T-helper 2 cell treated with Interferon-gamma antibody and Interleukin-4, amounts not matched to agents 5 μg/mL and 100 μg/mL, for 36 hours (primary cell): ENCODE measurements around the gene FUBP3.

Experiments
- DNase-seq: peaks from one replicate; pipeline ENCODE4 v3.0.0; 2021; ENCODE audit warnings: low spot score
- H3K27ac Mint-ChIP-seq: one replicate; pipeline ENCODE4 v1.8.0; 2021; ENCODE audit warnings: mild to moderate bottlenecking, mixed read lengths
- H3K27me3 Mint-ChIP-seq: one replicate; pipeline ENCODE4 v1.8.0; 2021; ENCODE audit warnings: low read depth, mixed read lengths
- H3K36me3 Mint-ChIP-seq: one replicate; pipeline ENCODE4 v1.8.0; 2021; ENCODE audit warnings: low read depth, mixed read lengths
- H3K4me1 Mint-ChIP-seq: one replicate; pipeline ENCODE4 v1.8.0; 2021; ENCODE audit warnings: low read depth, mixed read lengths
- H3K4me3 Mint-ChIP-seq: one replicate; pipeline ENCODE4 v1.8.0; 2022; ENCODE audit warnings: mild to moderate bottlenecking, moderate library complexity, mixed read lengths
- H3K9me3 Mint-ChIP-seq: one replicate; pipeline ENCODE4 v1.8.0; 2021; ENCODE audit warnings: mixed read lengths

FUBP3 gene

DNA sequence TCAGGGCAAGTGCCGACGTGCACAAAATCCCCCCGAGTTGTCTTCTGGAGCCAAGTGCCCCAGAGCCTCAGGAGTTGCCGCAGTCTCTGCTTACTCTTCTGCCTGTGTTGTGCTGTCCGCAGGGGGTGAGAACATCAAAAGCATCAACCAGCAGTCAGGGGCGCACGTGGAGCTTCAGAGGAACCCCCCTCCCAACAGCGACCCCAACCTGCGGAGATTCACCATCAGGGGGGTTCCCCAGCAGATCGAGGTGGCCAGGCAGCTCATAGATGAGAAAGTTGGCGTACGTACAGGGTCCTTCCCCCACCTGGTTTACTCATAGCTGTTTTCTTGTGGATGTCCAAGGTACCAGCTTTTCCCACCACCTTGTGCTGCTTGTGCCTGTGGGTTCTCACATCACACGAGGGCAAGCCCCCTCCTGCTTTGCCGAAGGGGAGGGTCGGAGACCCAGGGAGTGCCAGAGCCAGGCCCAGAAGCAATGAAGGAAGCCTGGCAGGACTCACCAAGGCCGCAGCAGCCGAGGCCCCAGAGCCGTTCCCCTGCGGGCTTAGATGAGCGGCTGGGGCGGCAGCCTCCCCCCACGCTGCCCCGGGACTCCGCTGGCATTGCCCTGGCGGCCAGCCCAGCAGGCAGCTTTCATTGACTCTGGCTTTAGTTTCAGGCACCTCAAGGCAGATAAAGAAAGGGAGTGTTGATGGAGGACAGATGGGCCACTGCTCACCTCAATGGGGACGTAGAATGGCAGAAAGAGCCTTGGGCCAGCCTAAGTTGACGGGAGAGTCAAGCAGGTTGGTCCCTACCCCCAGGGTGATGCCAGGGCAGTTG is 51.3 kb downstream of the FUBP3 start:
- Mint-ChIP-seq H3K27ac (no peak overlapping the region), H3K36me3 (peaks cover 16% of the 10 kb centered on the region), H3K9me3 (no peaks in the 10 kb centered on the region), H3K4me1 (no peaks in the 10 kb centered on the region), H3K4me3 (no peak overlapping the region), H3K27me3 (no peaks in the 10 kb centered on the region)
- no peak for DNase-seq

DNA sequence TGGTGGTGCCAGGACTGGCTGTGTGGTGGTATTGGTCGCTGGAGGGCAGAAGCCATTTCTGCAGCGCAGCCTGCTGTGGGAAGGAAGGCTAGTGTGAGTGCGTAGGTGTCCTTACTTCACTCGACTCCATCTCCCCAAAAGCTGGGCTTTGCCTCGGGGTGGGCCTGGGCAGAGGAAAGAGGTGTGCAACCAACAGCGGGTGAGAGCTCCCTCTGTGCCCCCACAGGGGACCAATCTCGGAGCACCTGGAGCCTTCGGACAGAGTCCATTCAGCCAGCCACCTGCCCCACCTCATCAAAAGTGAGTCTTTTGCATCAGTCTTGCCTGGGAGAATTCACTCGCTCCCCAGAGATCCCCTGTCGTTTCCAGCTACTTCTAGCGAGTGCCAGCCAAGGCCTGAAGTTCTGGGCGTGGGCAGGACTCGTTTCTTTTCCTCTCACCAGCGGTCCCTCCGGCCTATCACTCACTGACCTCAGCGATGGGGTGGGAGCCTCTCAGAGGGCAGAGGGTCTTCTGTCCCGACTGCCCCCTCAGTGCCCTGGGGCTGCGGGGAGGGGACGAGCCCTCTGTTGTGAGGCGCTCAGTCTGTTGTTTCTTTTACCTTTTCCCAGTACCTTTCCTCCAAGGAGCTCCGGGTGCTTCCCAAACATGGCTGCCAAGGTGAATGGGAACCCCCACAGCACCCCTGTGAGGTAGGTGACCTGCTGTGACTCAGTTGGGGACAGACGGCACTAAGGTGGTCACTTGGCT is 52.1 kb downstream of the FUBP3 start:
- no peak overlapping the region for H3K27ac Mint-ChIP-seq
- peaks cover 11% of the 10 kb centered on the region for H3K36me3 Mint-ChIP-seq

GRCh38 chr9:130632081-130632710 is 52.8 kb downstream of the FUBP3 start:
- Mint-ChIP-seq H3K9me3 (no peaks in the 10 kb centered on the region), H3K4me3 (no peak overlapping the region), H3K4me1 (no peaks in the 10 kb centered on the region), H3K27me3 (no peaks in the 10 kb centered on the region), H3K27ac (no peak overlapping the region), H3K36me3 (peaks cover 11% of the 10 kb centered on the region)
- DNase-seq, result no peak

More for the DNA sequence above, 52.1 kb downstream of the FUBP3 start:
- Mint-ChIP-seq H3K9me3 (no peaks in the 10 kb centered on the region), H3K4me1 (no peaks in the 10 kb centered on the region), H3K4me3 (no peak overlapping the region), H3K27me3 (no peaks in the 10 kb centered on the region)
- DNase-seq, result no peak

DNA sequence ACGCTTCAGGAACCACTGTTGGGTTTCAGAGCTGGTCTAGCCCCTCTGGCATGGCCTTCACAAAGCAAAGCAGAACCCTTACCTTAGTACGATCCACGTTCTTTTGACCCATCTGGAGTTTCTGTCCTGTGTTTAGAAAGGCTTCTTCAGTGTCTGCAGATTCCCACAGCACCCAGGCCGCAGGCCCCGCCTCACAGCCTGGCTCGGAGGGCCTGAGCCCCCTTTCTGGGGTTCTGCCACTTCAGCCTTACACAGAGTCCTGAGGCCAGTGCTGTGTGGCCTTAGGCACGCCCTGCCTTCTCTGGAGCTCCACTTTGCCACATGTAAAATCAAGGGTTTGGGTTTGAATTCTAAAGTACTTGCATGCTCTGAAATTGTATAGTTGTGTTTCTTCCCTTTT is 53.5 kb downstream of the FUBP3 start:
- Mint-ChIP-seq H3K27ac (no peak overlapping the region), H3K9me3 (no peaks in the 10 kb centered on the region), H3K4me3 (no peak overlapping the region), H3K4me1 (no peaks in the 10 kb centered on the region), H3K27me3 (no peaks in the 10 kb centered on the region), H3K36me3 (peaks cover 9% of the 10 kb centered on the region)
- DNase-seq, result no peak

GRCh38 chr9:130633336-130634190 is 54.2 kb downstream of the FUBP3 start:
- Mint-ChIP-seq H3K9me3 (no peaks in the 10 kb centered on the region), H3K27me3 (no peaks in the 10 kb centered on the region), H3K36me3 (peaks cover 9% of the 10 kb centered on the region), H3K27ac (no peak overlapping the region), H3K4me1 (no peaks in the 10 kb centered on the region), H3K4me3 (no peak overlapping the region)
- DNase-seq, result no peak

- H3K9me3 Mint-ChIP-seq, result no peaks in the 10 kb centered on the region
- H3K27ac Mint-ChIP-seq, result no peak overlapping the region
- no peaks in the 10 kb centered on the region for H3K4me1 Mint-ChIP-seq
- no peaks in the 10 kb centered on the region for H3K27me3 Mint-ChIP-seq
- no peak for DNase-seq
- H3K36me3 Mint-ChIP-seq, result peaks cover 9% of the 10 kb centered on the region
- H3K4me3 Mint-ChIP-seq, result no peak overlapping the region
These were observed 54.9 kb downstream of the FUBP3 start for GRCh38 chr9:130634191-130634768.

DNA sequence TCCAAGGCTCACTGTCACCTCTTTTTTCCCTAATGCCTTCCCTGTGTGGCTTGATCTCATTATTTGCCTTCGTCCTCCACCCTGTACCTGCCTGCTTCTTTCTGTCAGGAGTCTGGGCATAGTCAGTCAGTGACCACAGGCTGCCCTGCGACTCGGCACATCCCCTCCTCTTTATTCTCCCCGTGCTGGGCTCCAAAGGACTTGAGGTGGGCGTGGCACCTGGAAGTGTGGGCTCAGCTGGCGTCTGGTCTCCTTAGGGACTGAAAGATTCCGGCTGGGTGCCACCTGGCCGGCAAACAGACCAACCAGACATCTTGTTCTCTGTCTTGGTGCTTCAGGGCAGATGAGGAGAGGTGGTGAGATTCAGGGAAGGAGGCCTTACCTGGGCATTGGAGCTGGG is 55.4 kb downstream of the FUBP3 start:
- no peaks in the 10 kb centered on the region for H3K4me1 Mint-ChIP-seq
- H3K27me3 Mint-ChIP-seq, result no peaks in the 10 kb centered on the region
- DNase-seq, result no peak
- H3K27ac Mint-ChIP-seq, result no peak overlapping the region
- H3K4me3 Mint-ChIP-seq, result no peak overlapping the region
- no peaks in the 10 kb centered on the region for H3K9me3 Mint-ChIP-seq
- H3K36me3 Mint-ChIP-seq, result peaks cover 9% of the 10 kb centered on the region

GRCh38 chr9:130635306-130635705 is 55.9 kb downstream of the FUBP3 start:
- Mint-ChIP-seq H3K27ac (no peak overlapping the region), H3K4me1 (no peaks in the 10 kb centered on the region), H3K36me3 (peaks cover 9% of the 10 kb centered on the region), H3K27me3 (no peaks in the 10 kb centered on the region), H3K9me3 (no peaks in the 10 kb centered on the region), H3K4me3 (no peak overlapping the region)
- DNase-seq, result no peak

- Mint-ChIP-seq H3K27ac (no peak overlapping the region), H3K27me3 (no peaks in the 10 kb centered on the region), H3K9me3 (no peaks in the 10 kb centered on the region), H3K36me3 (peaks cover 9% of the 10 kb centered on the region), H3K4me1 (no peaks in the 10 kb centered on the region), H3K4me3 (no peak overlapping the region)
- DNase-seq, result no peak
These were observed 56.6 kb downstream of the FUBP3 start for GRCh38 chr9:130635721-130636647.

GRCh38 chr9:130636648-130637020 is 57.3 kb downstream of the FUBP3 start:
- H3K27ac Mint-ChIP-seq, result no peak overlapping the region
- no peaks in the 10 kb centered on the region for H3K4me1 Mint-ChIP-seq
- no peaks in the 10 kb centered on the region for H3K27me3 Mint-ChIP-seq
- no peak for DNase-seq
- no peak overlapping the region for H3K4me3 Mint-ChIP-seq
- H3K9me3 Mint-ChIP-seq, result no peaks in the 10 kb centered on the region
- H3K36me3 Mint-ChIP-seq, result peaks cover 9% of the 10 kb centered on the region

GRCh38 chr9:130638284-130639123 is 59.1 kb downstream of the FUBP3 start:
- DNase-seq, result no peak
- no peak overlapping the region for H3K4me3 Mint-ChIP-seq
- H3K4me1 Mint-ChIP-seq, result no peaks in the 10 kb centered on the region
- no peaks in the 10 kb centered on the region for H3K27me3 Mint-ChIP-seq
- no peaks in the 10 kb centered on the region for H3K9me3 Mint-ChIP-seq
- H3K36me3 Mint-ChIP-seq, result peaks cover 3% of the 10 kb centered on the region
- H3K27ac Mint-ChIP-seq, result no peak overlapping the region
